GM19397 (cell line): ENCODE results near the gene EWSR1.
"Not testable (repeated sequence)": the region's sequence is repeated elsewhere in the genome, so short reads cannot be mapped to it uniquely, and the experiment has no call there.

ENCODE experiments used
- ATAC-seq: cut with Tn5 transposase; IDR thresholded peaks from one replicate; pipeline ENCODE4 v1.9.1; 2021; ENCODE audit warnings: mild to moderate bottlenecking, moderate library complexity; ENCODE audit not compliant: unreplicated experiment

The EWSR1 gene

DNA sequence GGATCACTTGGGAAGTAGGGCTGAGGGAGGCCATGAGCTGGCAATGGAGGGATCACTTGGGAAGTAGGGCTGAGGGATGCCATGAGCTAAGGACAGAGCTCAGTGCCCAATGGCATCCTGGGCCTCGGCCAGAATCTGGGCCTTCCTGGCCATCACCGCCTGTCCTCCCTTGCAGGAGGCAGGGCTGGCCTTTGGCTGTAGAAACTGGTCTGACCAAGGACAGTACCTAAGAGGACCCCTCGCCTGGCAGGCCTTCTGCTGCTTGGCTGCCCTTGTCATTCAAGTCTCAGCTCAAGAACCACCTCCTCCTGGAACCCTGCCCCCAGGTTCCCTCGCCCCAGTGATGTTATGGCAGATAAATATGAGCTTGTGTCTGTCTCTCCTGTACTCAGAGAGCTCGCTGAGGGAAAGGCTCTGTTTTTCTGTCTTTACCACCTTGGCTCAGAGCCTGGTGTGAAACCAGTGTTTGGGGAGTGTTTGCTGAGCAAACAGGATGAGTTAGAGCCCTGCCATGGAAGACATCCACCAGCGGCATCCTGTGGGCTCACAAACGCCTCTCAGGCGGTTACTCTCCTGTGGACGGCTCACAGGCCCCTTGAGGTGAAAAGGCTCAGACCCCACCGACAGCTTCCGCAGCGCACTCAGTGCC is 66.8 kb downstream of the EWSR1 start:
- ATAC-seq = no peak

GRCh38 chr22:29335656-29336055 is 67.6 kb downstream of the EWSR1 start:
- ATAC-seq = no peak

GRCh38 chr22:29336751-29337490 is 68.9 kb downstream of the EWSR1 start:
- no peak for ATAC-seq

DNA sequence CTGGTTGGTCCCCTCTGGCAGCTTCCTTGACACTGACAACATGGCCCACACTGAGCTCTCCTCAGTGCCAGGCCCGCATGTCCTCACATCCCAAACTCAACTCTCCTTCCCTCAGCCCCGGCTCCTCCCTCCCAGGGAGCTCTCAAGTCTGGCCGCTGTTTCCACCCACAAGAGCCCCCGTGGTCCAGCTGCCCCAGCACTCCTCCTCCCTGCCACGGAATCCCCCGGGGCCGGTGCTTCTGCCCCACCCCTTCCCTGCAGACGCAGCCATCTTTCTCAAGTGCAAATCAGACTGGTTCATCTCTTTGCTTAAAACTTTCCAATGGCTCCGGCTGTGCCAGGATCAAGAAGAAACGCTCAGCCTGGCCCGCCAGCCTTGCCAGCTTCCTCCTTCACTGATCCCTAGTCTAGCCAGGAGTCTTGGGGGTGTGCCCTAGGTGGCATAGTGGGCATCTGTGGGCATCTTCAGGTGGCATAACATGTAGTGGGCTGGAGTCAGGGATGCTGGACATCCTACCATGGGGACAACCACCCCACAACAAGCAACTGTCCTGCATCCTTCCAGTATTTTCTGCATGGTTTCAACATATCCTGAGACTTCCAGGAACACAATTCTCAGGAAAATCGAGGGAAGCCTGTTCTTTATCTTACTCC is 69.7 kb downstream of the EWSR1 start:
- ATAC-seq = no peak

GRCh38 chr22:29338398-29338797 is 70.3 kb downstream of the EWSR1 start:
- no peak for ATAC-seq

GRCh38 chr22:29339381-29340235 is 71.5 kb downstream of the EWSR1 start:
- ATAC-seq = no peak

GRCh38 chr22:29340566-29340965 is 72.5 kb downstream of the EWSR1 start:
- ATAC-seq = no peak

GRCh38 chr22:29341056-29341848 is 73.2 kb downstream of the EWSR1 start:
- no peak for ATAC-seq

DNA sequence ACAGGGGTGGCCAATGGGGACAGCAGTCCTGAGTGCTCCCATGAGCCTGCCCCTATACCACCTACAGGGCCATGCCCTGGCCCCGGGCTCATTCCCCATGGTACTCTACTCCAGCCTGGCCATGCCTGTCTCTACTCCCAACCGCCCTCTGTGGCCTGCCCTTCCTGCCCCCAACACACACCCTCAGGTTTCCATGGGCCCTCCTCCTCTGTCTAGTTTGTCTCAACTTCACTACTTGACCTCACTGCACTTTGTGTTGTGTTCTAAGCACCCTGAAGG is 73.7 kb downstream of the EWSR1 start:
- ATAC-seq = no peak

DNA sequence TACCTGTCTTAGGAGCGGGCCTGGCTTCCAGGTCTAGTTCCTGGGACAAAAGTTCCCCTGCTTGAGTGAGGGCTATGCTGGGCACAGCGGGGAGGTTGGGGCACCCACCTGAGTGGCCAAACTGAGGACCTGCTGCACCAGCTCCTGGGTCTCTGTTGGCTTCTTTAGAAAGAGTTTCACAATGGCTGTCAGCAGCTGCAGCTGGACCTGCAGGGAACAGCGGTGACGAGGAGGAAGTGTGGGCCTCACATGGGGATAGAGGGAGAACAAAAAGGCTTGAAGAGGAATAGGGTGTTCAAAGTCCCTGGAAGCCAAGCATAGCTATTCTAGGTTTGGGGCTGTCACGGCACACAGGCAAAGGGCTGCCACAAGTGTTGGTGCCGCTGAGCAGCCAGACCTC is 74.1 kb downstream of the EWSR1 start:
- ATAC-seq = no peak

- ATAC-seq = no peak
Observed at GRCh38 chr22:29342577-29343312, 74.7 kb downstream of the EWSR1 start.

DNA sequence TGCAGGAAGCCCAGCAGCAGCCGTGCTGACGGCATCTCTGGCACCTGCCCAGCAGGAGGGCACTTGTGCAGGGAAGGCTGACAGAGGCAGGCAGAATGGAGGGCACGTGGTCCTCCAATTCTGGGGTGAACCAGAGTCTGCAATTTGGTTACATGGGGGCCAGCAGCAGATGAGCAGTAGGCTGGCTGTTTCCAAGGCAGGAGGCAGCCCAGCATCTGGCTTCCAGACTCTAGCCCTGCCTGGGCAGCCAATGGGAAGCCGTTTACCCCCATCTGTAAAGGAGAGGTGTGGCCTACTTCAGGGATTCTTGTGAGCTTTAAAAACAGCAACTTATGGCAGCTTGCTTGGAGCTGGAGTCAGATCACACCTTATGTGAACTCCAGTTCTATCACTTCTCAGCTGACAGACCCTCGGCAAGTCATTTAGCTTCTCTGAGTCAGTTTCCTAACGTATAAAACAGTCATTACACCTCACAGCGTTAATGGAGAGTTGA is 75.3 kb downstream of the EWSR1 start:
- ATAC-seq = no peak

DNA sequence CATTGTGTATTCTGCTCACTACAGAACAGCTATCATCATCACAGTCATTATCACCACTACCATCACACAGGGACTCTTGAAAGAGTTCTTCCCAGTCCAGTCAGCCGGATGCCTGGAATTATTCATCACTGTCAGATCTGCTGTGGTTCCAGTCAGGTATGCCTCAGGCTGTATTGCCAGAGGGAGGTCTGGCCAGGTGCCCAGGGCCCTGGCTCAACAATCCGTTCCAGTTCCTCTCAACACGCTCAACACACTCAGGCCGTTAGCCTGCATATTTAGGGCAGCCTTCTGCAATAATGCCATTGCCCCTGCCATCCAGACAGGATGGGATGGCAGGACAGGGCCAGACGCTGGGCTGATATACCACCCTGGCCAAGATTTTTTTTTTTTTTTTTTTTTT is 76.1 kb downstream of the EWSR1 start:
- no peak for ATAC-seq

DNA sequence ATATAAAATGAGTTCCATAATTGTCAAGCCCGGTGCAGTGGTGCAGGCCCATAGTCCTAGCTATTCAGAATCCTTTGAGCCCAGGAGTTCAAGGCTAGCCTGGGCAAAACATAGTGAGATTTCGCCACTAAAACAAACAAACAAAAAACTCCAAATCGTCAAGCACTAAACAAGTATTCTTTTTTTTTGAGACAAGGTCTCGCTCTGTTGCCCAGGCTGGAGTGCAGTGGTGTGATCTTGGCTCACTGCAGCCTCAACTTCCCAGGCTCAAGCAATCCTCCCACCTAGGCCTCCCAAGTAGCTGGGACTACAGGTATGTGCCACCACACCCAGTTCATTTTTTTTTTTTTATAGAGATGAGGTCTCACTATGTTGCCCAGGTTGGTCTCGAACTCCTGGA is 76.8 kb downstream of the EWSR1 start:
- not testable (repeated sequence) for ATAC-seq

DNA sequence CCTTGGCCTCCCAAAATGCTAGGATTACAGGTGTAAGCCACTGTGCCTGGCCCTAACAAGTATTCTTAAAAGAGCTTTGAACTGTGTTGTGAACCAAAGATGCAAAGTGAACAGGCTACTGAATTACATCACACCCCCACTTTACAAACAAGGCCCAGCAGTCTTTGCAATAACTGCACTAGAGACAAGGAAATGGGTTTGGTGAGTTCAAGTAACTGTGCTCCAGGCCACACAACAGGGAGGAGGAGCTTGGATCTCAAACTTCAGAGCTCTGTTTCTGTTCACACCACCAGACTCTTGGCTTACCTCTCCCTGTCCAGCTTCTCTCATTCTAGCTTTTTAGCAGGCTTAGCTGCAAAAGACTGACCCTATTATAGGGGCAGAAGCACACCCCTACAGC is 77.9 kb downstream of the EWSR1 start:
- ATAC-seq = no peak

DNA sequence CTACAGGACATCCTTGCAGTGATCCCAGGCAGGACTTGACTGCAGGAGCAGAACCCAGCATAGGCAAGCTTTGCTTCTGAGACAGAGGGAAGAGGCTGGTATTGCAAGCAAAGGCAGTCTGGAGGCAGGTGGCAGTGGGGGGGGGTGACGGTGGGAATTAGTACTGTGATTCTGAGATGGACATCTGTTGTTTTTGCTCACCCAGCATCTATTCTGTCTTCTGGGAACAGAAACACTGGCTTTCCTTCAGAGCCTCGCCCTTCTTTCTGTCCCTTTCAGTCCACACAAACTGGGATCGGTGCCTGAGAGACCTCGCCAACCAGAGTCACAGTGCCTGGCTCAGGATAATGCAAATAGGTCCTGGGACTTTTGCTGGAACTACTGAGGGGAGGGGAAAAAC is 78.6 kb downstream of the EWSR1 start:
- no peak for ATAC-seq

DNA sequence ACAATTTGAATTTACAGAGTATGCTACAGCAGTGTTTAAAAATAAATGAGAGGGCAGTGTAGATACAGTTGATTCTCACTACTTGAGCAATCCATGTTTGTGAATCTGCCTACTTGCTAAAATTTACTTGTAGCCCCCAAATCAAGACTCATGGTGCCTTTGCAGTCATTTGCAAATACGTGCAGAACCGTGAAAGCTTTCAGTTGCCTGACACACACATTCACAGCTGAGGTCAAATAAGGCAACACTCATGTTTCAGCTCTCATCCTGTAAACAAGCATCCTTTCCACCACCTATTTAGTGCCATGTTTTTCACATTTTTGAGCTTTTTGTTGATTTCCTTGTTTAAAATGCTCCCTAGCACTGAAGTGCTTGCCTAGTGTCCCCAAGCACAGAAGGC is 80.0 kb downstream of the EWSR1 start:
- ATAC-seq = no peak

DNA sequence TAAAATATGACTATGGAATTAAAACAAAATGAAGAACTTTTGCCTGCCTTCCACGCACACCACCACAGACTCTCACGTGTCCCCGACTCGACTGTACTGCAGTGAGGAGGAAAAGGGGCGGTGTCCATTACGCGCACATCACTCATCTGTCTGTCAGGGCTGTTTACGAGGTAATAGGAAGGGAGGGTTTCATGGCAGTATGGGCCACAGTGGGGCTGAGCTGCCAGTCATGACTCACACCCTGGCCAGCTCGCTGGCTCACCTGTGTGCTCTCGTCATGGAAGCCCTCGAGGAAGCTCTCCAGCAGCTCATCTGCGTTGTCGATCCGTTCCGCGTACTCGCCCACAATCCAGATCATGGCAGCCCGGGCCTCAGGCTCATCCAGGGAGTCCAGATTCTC is 80.9 kb downstream of the EWSR1 start:
- ATAC-seq = no peak
